HepG2 (cell line): ENCODE data around the gene STKLD1. TPM values are rescaled to one million over a fixed set of nuclear protein-coding genes. Genes with fewer than 3 reads are reported as not detected.

Source experiments
- ESRRA ChIP-seq: sonication (generic); formaldehyde crosslinking; IDR thresholded peaks from 2 replicates; pipeline ENCODE4 v1.5.1; 2020; ENCODE audit warnings: mild to moderate bottlenecking, low read depth, missing genetic modification reagents
- FOXA1 ChIP-seq, 2 experiments: fragments of 450-650 bp in 1 of 2; sonication (generic) in 1 of 2; formaldehyde crosslinking in 1 of 2; IDR thresholded peaks; 2 replicates each; pipeline versions ENCODE4 v1.4.0 to v1.6.1; 2016 to 2020; ENCODE audit warnings: missing genetic modification reagents in 1 of 2
- HNF4A ChIP-seq: sonication (generic); formaldehyde crosslinking; IDR thresholded peaks from 2 replicates; pipeline ENCODE4 v1.4.0; 2020; ENCODE audit warnings: missing genetic modification reagents
- MLLT10 ChIP-seq: sonication (generic); formaldehyde crosslinking; IDR thresholded peaks from 2 replicates; pipeline ENCODE4 v1.4.0; 2020; ENCODE audit warnings: missing genetic modification reagents
- MZF1 ChIP-seq: sonication (generic); formaldehyde crosslinking; IDR thresholded peaks from 2 replicates; pipeline ENCODE4 v1.8.1; 2023; ENCODE audit warnings: mild to moderate bottlenecking, missing genetic modification reagents, borderline replicate concordance
- RBAK ChIP-seq: sonication (generic); formaldehyde crosslinking; IDR thresholded peaks from 2 replicates; pipeline ENCODE4 v1.5.1; 2020; ENCODE audit warnings: mild to moderate bottlenecking, missing genetic modification reagents
- ZKSCAN8 ChIP-seq: IDR thresholded peaks from 2 replicates; pipeline ENCODE4 v1.6.1; 2016; ENCODE audit warnings: borderline replicate concordance, missing genetic modification reagents, missing compliant biosample characterization
- ZNF331 ChIP-seq: sonication (generic); formaldehyde crosslinking; IDR thresholded peaks from 2 replicates; pipeline ENCODE4 v1.4.0; 2020; ENCODE audit warnings: missing genetic modification reagents
- ZNF33B ChIP-seq: sonication (generic); formaldehyde crosslinking; IDR thresholded peaks from 2 replicates; pipeline ENCODE4 v1.5.1; 2020; ENCODE audit warnings: mild to moderate bottlenecking, missing genetic modification reagents
- ZNF513 ChIP-seq: sonication (generic); formaldehyde crosslinking; conservative IDR thresholded peaks from 2 replicates; pipeline ENCODE4 v1.5.0; 2020; ENCODE audit warnings: missing genetic modification reagents
- ZNF589 ChIP-seq: sonication (generic); formaldehyde crosslinking; conservative IDR thresholded peaks from 2 replicates; pipeline ENCODE4 v1.8.0; 2022; ENCODE audit warnings: mild to moderate bottlenecking, moderate library complexity, missing genetic modification reagents
- ZNF687 ChIP-seq: sonication (generic); formaldehyde crosslinking; IDR thresholded peaks from 2 replicates; pipeline ENCODE4 v1.5.1; 2020; ENCODE audit warnings: mild to moderate bottlenecking, missing genetic modification reagents, moderate library complexity
- ZNF800 ChIP-seq: sonication (generic); formaldehyde crosslinking; IDR thresholded peaks from 2 replicates; pipeline ENCODE4 v1.4.0; 2020; ENCODE audit warnings: missing genetic modification reagents
- polyA plus RNA-seq, 8 experiments: library from polyadenylated mRNA; depleted of rRNA in 3 of 8; stranded (reverse) in 7 of 8; unstranded in 1 of 8; fragments of >200 nt; fragmentation: Illumina TruSeq in 4 of 8; extraction: Trizol in 4 of 8; gene quantifications; 2 replicates each; pipeline versions ENCODE4 v1.2.1 to v1.2.3, GENCODE V29; 2011 to 2016; ENCODE audit warnings: low read depth in 4 of 8, missing spikeins in 1 of 8, mixed read lengths in 1 of 8; ENCODE audit not compliant: insufficient read depth in 1 of 8
- total RNA-seq, 5 experiments: library from RNA; depleted of rRNA; stranded (reverse); fragments of >200 nt; fragmentation: Illumina TruSeq; extraction: Trizol; gene quantifications; 2 replicates each; pipeline ENCODE4 v1.2.3, GENCODE V29; 2016; ENCODE audit warnings: low read depth in 1 of 5
- TF ChIP-seq, protein P1 (sequence below): sonication (generic); formaldehyde crosslinking; IDR thresholded peaks from 2 replicates; pipeline ENCODE4 v1.4.0; 2020; ENCODE audit warnings: mild to moderate bottlenecking, missing genetic modification reagents
- TF ChIP-seq, protein P2 (sequence below): sonication (generic); formaldehyde crosslinking; IDR thresholded peaks from 2 replicates; pipeline ENCODE4 v1.4.0; 2020; ENCODE audit warnings: missing genetic modification reagents

Gene STKLD1
- total and polyA plus RNA-seq, 2 of the 13 experiments (the other 11 are each of a cell fraction or from before 2014, with no cell fraction given): 1.5 to 2.2 TPM

GRCh38 chr9:133377721-133378216 lies 1.6 kb downstream of the STKLD1 start (continued):
- TF ChIP-seq ZNF513 (no peak), ZNF33B (CRISPR knock-in tag) (no peak), ZNF800 (CRISPR knock-in tag) (peak; percentile 66; the same call in 1 of the 2 replicates), ESRRA (CRISPR knock-in tag) (no peak), ZNF589 (CRISPR knock-in tag) (no peak), MZF1 (no peak), ZKSCAN8 (CRISPR knock-in tag) (no peak), ZNF687 (CRISPR knock-in tag) (peak; percentile 16), ZNF331 (CRISPR knock-in tag) (0 out of 2 replicates have a peak, but pooled peaks have one; percentile 40), HNF4A (CRISPR knock-in tag) (peak; percentile 7; the same call in 1 of the 2 replicates), MLLT10 (CRISPR knock-in tag) (no peak), FOXA1 (IDR thresholded peaks at IDR 0.05) (no peak), FOXA1 (CRISPR knock-in tag; IDR thresholded peaks at IDR 0.05) (peak; percentile 49; the same call in 1 of the 2 replicates), RBAK (no peak)
- TF ChIP-seq, protein P1, sequence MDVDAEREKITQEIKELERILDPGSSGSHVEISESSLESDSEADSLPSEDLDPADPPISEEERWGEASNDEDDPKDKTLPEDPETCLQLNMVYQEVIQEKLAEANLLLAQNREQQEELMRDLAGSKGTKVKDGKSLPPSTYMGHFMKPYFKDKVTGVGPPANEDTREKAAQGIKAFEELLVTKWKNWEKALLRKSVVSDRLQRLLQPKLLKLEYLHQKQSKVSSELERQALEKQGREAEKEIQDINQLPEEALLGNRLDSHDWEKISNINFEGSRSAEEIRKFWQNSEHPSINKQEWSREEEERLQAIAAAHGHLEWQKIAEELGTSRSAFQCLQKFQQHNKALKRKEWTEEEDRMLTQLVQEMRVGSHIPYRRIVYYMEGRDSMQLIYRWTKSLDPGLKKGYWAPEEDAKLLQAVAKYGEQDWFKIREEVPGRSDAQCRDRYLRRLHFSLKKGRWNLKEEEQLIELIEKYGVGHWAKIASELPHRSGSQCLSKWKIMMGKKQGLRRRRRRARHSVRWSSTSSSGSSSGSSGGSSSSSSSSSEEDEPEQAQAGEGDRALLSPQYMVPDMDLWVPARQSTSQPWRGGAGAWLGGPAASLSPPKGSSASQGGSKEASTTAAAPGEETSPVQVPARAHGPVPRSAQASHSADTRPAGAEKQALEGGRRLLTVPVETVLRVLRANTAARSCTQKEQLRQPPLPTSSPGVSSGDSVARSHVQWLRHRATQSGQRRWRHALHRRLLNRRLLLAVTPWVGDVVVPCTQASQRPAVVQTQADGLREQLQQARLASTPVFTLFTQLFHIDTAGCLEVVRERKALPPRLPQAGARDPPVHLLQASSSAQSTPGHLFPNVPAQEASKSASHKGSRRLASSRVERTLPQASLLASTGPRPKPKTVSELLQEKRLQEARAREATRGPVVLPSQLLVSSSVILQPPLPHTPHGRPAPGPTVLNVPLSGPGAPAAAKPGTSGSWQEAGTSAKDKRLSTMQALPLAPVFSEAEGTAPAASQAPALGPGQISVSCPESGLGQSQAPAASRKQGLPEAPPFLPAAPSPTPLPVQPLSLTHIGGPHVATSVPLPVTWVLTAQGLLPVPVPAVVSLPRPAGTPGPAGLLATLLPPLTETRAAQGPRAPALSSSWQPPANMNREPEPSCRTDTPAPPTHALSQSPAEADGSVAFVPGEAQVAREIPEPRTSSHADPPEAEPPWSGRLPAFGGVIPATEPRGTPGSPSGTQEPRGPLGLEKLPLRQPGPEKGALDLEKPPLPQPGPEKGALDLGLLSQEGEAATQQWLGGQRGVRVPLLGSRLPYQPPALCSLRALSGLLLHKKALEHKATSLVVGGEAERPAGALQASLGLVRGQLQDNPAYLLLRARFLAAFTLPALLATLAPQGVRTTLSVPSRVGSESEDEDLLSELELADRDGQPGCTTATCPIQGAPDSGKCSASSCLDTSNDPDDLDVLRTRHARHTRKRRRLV: 0 out of 2 replicates have a peak, but pooled peaks have one; percentile 22
- TF ChIP-seq, protein P2, sequence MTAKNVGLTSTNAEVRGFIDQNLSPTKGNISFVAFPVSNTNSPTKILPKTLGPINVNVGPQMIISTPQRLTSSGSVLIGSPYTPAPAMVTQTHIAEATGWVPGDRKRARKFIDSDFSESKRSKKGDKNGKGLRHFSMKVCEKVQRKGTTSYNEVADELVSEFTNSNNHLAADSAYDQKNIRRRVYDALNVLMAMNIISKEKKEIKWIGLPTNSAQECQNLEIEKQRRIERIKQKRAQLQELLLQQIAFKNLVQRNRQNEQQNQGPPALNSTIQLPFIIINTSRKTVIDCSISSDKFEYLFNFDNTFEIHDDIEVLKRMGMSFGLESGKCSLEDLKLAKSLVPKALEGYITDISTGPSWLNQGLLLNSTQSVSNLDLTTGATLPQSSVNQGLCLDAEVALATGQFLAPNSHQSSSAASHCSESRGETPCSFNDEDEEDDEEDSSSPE (CRISPR knock-in tag): no peak
